ENCODE results near the gene RAB33A. TPM values are rescaled to one million over a fixed set of nuclear protein-coding genes. Genes with fewer than 3 reads are reported as not detected.

RAB33A gene
- polyA plus RNA-seq, 1 donor (not counting 4 experiments of a cell fraction or from before 2014, with no cell fraction given) = not detected

DNA sequence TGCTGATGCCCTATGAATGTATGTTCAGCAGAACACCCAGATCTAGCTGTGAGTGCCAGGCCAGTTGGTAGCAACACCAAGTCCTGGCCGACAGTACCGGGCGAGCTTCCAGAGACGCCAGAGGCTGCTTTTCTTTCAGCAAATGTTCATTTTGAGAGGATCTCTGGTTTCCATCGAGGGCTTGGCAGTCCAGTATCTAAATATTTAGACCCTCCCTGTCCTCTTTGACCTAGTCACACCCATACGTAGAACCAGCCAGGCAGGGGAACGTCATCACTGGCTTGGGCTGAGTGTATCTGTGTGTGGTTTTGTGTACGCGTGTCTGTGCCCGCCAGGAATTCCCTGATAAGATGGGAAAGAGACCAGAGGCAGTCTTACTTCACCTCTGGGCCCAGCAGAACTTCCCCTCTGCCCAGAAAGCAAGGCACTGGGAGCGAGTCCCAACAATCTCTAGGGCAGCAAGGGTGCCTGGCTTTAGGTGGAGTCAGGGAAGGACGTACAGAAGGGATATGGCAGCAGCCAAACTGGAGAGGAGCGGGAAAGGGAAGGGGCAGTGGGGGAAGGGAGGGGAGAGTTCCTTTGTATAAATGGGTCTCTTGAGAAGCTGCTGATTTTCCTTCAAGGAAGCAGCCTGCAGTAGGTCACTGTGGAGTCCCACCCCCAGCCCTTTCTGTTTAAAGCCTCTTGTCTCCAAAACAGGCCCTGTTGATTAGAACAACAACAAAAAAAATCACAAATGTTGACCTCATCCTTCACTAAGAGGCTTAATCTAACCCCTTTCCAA, 46.5 kb upstream of the RAB33A start:
- DNase-seq (ENCODE audit: low read depth, low spot score) (no peak), FAIRE-seq (peak; percentile 75)
- H2AFZ ChIP-seq (ENCODE audit: control insufficient read depth, low read length) = no peak overlapping the region
- peak overlapping the region; percentile 49 for H3K4me2 ChIP-seq (ENCODE audit: control insufficient read depth, extremely low read depth, insufficient read depth, low read depth, low read length)
- dilution Hi-C loops (cut with MboI; ENCODE audit: extremely low pct_ligation_motif_present, low sequenced_read_pairs) = no loop called here
- peaks cover 24% of the 10 kb centered on the region for H3K4me1 ChIP-seq (ENCODE audit: control insufficient read depth, extremely low read depth, insufficient read depth, low read length)
- peak overlapping the region in 1 of 3 experiments; percentile 2 for H3K4me3 ChIP-seq (ENCODE audit: control insufficient read depth in 2 of 3, extremely low read depth in 1 of 3, insufficient read depth in 2 of 3, low read depth in 1 of 3, low read length in 3 of 3)
- TF ChIP-seq CTCF (optimal IDR thresholded peaks at IDR 0.05 in 1 of 3, IDR thresholded peaks at IDR 0.05 in 1 of 3, conservative IDR thresholded peaks at IDR 0.05 in 1 of 3; ENCODE audit: extremely low read depth in 1 of 3, insufficient read depth in 2 of 3, low read length in 3 of 3) (no peak), EZH2 (IDR thresholded peaks at IDR 0.05; ENCODE audit: low read length) (no peak)
- H3K27ac ChIP-seq (ENCODE audit: control insufficient read depth, insufficient read depth, low read length) = peak overlapping the region; percentile 83
- H3K79me2 ChIP-seq (ENCODE audit: control insufficient read depth, insufficient read depth, low read length) = no peaks in the 10 kb centered on the region
- peak overlapping the region; percentile 67 for H3K9ac ChIP-seq (ENCODE audit: control insufficient read depth, extremely low read depth, insufficient read depth, low read length)
- no peaks in the 10 kb centered on the region for H3K9me3 ChIP-seq (ENCODE audit: control insufficient read depth, low read depth, low read length)
- H3K36me3 ChIP-seq (ENCODE audit: control insufficient read depth in 2 of 2, extremely low read depth in 1 of 2, insufficient read depth in 2 of 2, low read length in 2 of 2) = no peaks in the 10 kb centered on the region
- H4K20me1 ChIP-seq (ENCODE audit: control insufficient read depth, extremely low read depth, insufficient read depth, low read length) = no peaks in the 10 kb centered on the region
- no peaks in the 10 kb centered on the region for H3K27me3 ChIP-seq (ENCODE audit: control insufficient read depth, extremely low read depth, insufficient read depth, low read length)
- no peaks in the 10 kb centered on the region for H3K9me1 ChIP-seq (ENCODE audit: control insufficient read depth, extremely low read depth, insufficient read depth, low read length)

- Histone ChIP-seq H3K9me3 (ENCODE audit: control insufficient read depth, low read depth, low read length) (no peaks in the 10 kb centered on the region), H3K79me2 (ENCODE audit: control insufficient read depth, insufficient read depth, low read length) (no peaks in the 10 kb centered on the region), H3K27ac (ENCODE audit: control insufficient read depth, insufficient read depth, low read length) (no peak overlapping the region), H3K4me3 (ENCODE audit: control insufficient read depth in 2 of 3, extremely low read depth in 1 of 3, insufficient read depth in 2 of 3, low read depth in 1 of 3, low read length in 3 of 3) (no peak overlapping the region), H3K4me2 (ENCODE audit: control insufficient read depth, extremely low read depth, insufficient read depth, low read depth, low read length) (no peak overlapping the region), H3K4me1 (ENCODE audit: control insufficient read depth, extremely low read depth, insufficient read depth, low read length) (peaks cover under 1% of the 10 kb centered on the region), H3K36me3 (ENCODE audit: control insufficient read depth in 2 of 2, extremely low read depth in 1 of 2, insufficient read depth in 2 of 2, low read length in 2 of 2) (peaks cover 0 to 2% of the 10 kb centered on the region in 2 experiments), H3K9me1 (ENCODE audit: control insufficient read depth, extremely low read depth, insufficient read depth, low read length) (no peaks in the 10 kb centered on the region), H4K20me1 (ENCODE audit: control insufficient read depth, extremely low read depth, insufficient read depth, low read length) (no peaks in the 10 kb centered on the region), H3K9ac (ENCODE audit: control insufficient read depth, extremely low read depth, insufficient read depth, low read length) (no peak overlapping the region), H3K27me3 (ENCODE audit: control insufficient read depth, extremely low read depth, insufficient read depth, low read length) (no peaks in the 10 kb centered on the region), H2AFZ (ENCODE audit: control insufficient read depth, low read length) (no peak overlapping the region)
- DNase-seq (ENCODE audit: low read depth, low spot score) (no peak), FAIRE-seq (no peak)
- TF ChIP-seq EZH2 (IDR thresholded peaks at IDR 0.05; ENCODE audit: low read length) (no peak), CTCF (optimal IDR thresholded peaks at IDR 0.05 in 1 of 3, IDR thresholded peaks at IDR 0.05 in 1 of 3, conservative IDR thresholded peaks at IDR 0.05 in 1 of 3; ENCODE audit: extremely low read depth in 1 of 3, insufficient read depth in 2 of 3, low read length in 3 of 3) (no peak)
- dilution Hi-C loops (cut with MboI; ENCODE audit: extremely low pct_ligation_motif_present, low sequenced_read_pairs) = no loop called here
Measured at GRCh38 chrX:130130990-130131389, 40.8 kb upstream of the RAB33A start.
